Coronary artery (tissue), 2 donors: ENCODE results near the gene PPP3R1.

Experiments
- DNase-seq: peaks from one replicate; pipeline ENCODE4 v3.0.0-alpha.2; 2017; ENCODE audit warnings: low spot score
- H3K27ac ChIP-seq, 2 donors: fragments of 200-600 bp; sonication (generic); one replicate each; pipeline ENCODE4 v1.5.1; 2016 to 2019
- H3K4me3 ChIP-seq: fragments of 200-600 bp; sonication (generic); 2 replicates; pipeline ENCODE4 v1.5.1; 2016; ENCODE audit warnings: mild to moderate bottlenecking, moderate library complexity
- TF ChIP-seq, protein P1 (sequence below): fragments of 200-600 bp; sonication (generic); IDR thresholded peaks from one replicate; pipeline ENCODE4 v1.5.1; 2019; ENCODE audit warnings: antibody characterized with exemption

The PPP3R1 gene

DNA sequence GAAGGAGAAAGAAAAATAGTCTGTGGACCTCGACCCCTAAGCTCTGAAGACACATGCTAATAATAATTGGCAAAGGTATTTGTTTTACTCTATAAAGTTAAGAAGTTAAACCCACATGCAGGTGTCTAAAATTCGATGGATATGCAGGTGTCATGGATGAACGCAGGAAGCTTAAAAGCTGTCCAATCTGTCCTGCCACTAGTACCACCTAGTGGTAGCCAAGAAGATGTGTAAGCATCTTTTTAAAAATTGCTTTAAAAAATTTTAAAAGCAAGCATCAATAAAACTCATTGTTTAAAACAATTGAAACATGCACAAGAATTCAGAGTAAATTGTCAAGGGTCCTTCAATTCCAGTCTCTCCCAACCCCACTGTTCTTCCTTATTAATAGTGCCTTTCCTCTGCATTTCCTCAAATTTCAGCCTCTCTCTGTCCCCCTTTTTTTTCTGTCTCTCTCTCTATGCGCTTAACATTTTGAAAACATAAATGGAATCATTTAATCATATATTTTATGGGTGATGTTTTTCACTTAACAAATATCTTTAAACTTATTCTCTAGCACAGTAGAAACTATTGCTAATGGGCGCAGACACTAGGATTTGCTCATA lies 30.6 kb upstream of the PPP3R1 start:
- DNase-seq: no peak
- no peak overlapping the region for H3K4me3 ChIP-seq

GRCh38 chr2:68280796-68281195 lies 28.5 kb upstream of the PPP3R1 start:
- DNase-seq: no peak
- H3K4me3 ChIP-seq: no peak overlapping the region
- TF ChIP-seq, protein P1, sequence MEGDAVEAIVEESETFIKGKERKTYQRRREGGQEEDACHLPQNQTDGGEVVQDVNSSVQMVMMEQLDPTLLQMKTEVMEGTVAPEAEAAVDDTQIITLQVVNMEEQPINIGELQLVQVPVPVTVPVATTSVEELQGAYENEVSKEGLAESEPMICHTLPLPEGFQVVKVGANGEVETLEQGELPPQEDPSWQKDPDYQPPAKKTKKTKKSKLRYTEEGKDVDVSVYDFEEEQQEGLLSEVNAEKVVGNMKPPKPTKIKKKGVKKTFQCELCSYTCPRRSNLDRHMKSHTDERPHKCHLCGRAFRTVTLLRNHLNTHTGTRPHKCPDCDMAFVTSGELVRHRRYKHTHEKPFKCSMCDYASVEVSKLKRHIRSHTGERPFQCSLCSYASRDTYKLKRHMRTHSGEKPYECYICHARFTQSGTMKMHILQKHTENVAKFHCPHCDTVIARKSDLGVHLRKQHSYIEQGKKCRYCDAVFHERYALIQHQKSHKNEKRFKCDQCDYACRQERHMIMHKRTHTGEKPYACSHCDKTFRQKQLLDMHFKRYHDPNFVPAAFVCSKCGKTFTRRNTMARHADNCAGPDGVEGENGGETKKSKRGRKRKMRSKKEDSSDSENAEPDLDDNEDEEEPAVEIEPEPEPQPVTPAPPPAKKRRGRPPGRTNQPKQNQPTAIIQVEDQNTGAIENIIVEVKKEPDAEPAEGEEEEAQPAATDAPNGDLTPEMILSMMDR: no peak
- no peak overlapping the region for H3K27ac ChIP-seq

More for the DNA sequence above, 30.6 kb upstream of the PPP3R1 start:
- no peak overlapping the region for H3K27ac ChIP-seq
- TF ChIP-seq, protein P1: peak; percentile 43

DNA sequence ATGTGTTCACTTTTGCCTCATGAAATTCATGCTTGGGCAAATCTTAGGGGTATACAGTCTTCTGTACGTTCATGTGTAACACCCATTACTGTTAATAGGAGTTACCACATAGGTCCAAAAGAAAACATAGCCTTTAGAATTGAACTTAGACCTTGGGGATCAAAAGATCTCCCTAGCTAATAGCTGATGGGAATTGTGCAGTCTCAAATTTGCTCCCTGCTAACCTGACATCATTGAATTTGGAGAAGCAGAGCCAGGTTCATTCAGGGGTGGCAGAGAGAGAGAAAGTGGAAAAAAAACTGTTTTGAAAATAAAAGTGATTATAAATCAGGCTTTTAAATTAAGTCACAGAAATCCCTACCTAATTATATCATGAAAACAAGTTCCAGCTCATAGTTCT lies 28.0 kb upstream of the PPP3R1 start:
- TF ChIP-seq, protein P1: no peak
- Histone ChIP-seq H3K4me3 (no peak overlapping the region), H3K27ac (no peak overlapping the region)
- DNase-seq: no peak

GRCh38 chr2:68279691-68280090 lies 27.4 kb upstream of the PPP3R1 start:
- no peak for DNase-seq
- no peak overlapping the region for H3K27ac ChIP-seq

DNA sequence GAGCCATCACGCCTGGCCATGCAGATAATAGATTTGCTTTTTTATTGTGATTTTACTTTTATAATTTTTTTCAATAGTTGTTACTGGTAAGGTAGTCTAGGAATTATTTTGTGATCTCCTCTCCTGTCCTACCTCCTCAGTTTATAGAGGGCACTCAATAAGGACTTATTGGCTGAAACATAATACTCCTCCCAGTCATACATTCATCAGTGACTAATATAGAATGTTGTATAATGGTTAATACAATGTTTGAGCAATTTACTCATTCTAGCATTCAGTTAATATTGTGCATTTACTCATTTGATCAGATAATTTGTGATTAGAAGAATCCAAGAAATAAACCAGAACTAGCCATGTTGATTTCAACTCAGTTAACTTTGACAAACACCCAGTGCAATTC lies 25.8 kb upstream of the PPP3R1 start:
- DNase-seq: no peak
- H3K27ac ChIP-seq: no peak overlapping the region
- no peak overlapping the region for H3K4me3 ChIP-seq
- TF ChIP-seq, protein P1: no peak

More at GRCh38 chr2:68279691-68280090, 27.4 kb upstream of the PPP3R1 start:
- TF ChIP-seq, protein P1: no peak
- H3K4me3 ChIP-seq: no peak overlapping the region

DNA sequence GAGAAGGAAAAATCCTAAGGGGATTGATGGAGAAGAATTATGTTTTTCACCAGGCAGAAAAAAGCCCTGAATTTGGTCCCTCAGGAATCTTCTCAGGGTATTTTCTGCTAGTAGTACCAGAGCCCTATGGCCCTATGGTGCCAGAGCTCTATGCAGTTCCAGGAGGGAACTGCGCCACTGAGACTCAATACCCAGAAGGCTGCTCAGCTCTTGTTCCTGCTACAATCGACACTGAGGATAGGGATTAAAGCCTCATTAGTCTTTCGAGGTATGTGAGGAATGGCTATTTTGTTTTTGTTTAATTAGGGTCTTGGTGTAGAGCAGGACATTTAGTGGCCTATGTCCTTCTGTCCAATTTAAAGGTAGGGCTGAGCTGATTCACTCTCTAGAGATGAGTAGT lies 21.7 kb upstream of the PPP3R1 start:
- DNase-seq: no peak
- TF ChIP-seq, protein P1: no peak
- no peak overlapping the region for H3K4me3 ChIP-seq
- no peak overlapping the region for H3K27ac ChIP-seq

- TF ChIP-seq, protein P1: no peak
- no peak for DNase-seq
- Histone ChIP-seq H3K27ac (no peak overlapping the region), H3K4me3 (no peak overlapping the region)
Observed at GRCh38 chr2:68272246-68272994, 20.1 kb upstream of the PPP3R1 start.
